Transverse colon (tissue), 4 donors: Measurements from ENCODE around the gene PTPRG.

Experiments
- EP300 ChIP-seq: sonication (generic); formaldehyde crosslinking; IDR thresholded peaks from one replicate; pipeline ENCODE4 v1.6.1; 2017; ENCODE audit warnings: antibody characterized with exemption, low read depth
- POLR2A ChIP-seq: fragments of 450-650 bp; IDR thresholded peaks from one replicate; pipeline ENCODE4 v1.6.1; 2016; ENCODE audit warnings: antibody characterized with exemption, mild to moderate bottlenecking, moderate library complexity
- POLR2AphosphoS5 ChIP-seq, 3 donors: sonication (generic); formaldehyde crosslinking; IDR thresholded peaks; one replicate each; pipeline ENCODE4 v1.6.1; 2016; ENCODE audit warnings: antibody characterized with exemption in 3 of 3
- TF ChIP-seq, protein P1 (sequence below), 5 experiments: fragments of 200-600 bp in 3 of 5; fragments of 450-650 bp in 2 of 5; sonication (generic) in 3 of 5; IDR thresholded peaks; 1 replicate in 2 of 5; 2 replicates in 3 of 5; pipeline ENCODE4 v1.5.1; 2016 to 2017; ENCODE audit warnings: antibody characterized with exemption in 5 of 5, inconsistent platforms in 3 of 5, mild to moderate bottlenecking in 2 of 5, moderate library complexity in 1 of 5

- TF ChIP-seq, protein P1, sequence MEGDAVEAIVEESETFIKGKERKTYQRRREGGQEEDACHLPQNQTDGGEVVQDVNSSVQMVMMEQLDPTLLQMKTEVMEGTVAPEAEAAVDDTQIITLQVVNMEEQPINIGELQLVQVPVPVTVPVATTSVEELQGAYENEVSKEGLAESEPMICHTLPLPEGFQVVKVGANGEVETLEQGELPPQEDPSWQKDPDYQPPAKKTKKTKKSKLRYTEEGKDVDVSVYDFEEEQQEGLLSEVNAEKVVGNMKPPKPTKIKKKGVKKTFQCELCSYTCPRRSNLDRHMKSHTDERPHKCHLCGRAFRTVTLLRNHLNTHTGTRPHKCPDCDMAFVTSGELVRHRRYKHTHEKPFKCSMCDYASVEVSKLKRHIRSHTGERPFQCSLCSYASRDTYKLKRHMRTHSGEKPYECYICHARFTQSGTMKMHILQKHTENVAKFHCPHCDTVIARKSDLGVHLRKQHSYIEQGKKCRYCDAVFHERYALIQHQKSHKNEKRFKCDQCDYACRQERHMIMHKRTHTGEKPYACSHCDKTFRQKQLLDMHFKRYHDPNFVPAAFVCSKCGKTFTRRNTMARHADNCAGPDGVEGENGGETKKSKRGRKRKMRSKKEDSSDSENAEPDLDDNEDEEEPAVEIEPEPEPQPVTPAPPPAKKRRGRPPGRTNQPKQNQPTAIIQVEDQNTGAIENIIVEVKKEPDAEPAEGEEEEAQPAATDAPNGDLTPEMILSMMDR (IDR thresholded peaks at IDR 0.05): no peak
- TF ChIP-seq POLR2A (no peak), EP300 (no peak), POLR2AphosphoS5 (IDR thresholded peaks at IDR 0.05) (no peak)
These were observed 360.7 kb downstream of the PTPRG start for GRCh38 chr3:61922118-61922517.
